Measurements from ENCODE around the gene MDN1. TPM values are rescaled to one million over a fixed set of nuclear protein-coding genes. Genes with fewer than 3 reads are reported as not detected.

The MDN1 gene
- total and polyA plus RNA-seq, 2 of the 8 experiments (the other 6 are each of a cell fraction or from before 2014, with no cell fraction given) = 53.5 to 179 TPM

DNA sequence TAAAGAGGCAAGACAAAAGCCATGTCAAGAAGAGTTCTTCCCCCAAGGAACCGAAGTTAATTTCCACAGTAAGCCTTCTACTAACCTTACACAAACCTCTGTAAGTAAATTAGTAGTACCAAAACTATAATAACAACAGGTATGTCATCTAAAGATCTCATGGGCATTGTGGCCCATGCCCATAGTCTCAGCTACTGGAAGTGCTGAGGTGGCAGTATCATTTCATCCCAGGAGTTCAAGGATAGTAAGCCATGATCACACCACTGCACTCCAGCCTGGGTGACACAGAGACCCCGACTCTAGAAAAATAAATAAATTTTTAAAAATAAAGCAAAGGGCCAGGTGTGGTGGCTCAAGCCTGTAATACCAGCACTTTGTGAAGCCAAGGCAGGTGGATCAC is 29.2 kb downstream of the MDN1 start:
- TF ChIP-seq SRF (IDR thresholded peaks at IDR 0.05; ENCODE audit: low read depth, low read length) = no peak
- TF ChIP-seq, protein P1, sequence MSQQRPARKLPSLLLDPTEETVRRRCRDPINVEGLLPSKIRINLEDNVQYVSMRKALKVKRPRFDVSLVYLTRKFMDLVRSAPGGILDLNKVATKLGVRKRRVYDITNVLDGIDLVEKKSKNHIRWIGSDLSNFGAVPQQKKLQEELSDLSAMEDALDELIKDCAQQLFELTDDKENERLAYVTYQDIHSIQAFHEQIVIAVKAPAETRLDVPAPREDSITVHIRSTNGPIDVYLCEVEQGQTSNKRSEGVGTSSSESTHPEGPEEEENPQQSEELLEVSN (IDR thresholded peaks at IDR 0.05) = no peak
- TF ChIP-seq POLR2AphosphoS5 (IDR thresholded peaks at IDR 0.05; ENCODE audit: low read depth, low read length) = no peak
- no peak for TF ChIP-seq CREB1 (IDR thresholded peaks at IDR 0.05)
- TF ChIP-seq TCF12 (IDR thresholded peaks at IDR 0.05; ENCODE audit: low read depth, low read length) = no peak
- TF ChIP-seq NRF1 (IDR thresholded peaks at IDR 0.05; ENCODE audit: low read depth, low read length) = no peak
- TF ChIP-seq HDAC6 (IDR thresholded peaks at IDR 0.05; ENCODE audit: low read depth, low read length) = no peak
- TF ChIP-seq RBBP5 (IDR thresholded peaks at IDR 0.05; ENCODE audit: borderline replicate concordance, low read depth, low read length) = no peak

More for the DNA sequence above, 29.2 kb downstream of the MDN1 start:
- no peak overlapping the region for H2AFZ ChIP-seq (ENCODE audit: low read length)
- no peak overlapping the region for H3K14ac ChIP-seq (ENCODE audit: insufficient read length)
- no peak overlapping the region for H2BK12ac ChIP-seq (ENCODE audit: low read depth, low read length)
- no peaks in the 10 kb centered on the region for H3K9me3 ChIP-seq (ENCODE audit: insufficient read depth in 2 of 2, low read depth in 1 of 2, low read length in 1 of 2)
- H2BK15ac ChIP-seq (ENCODE audit: low read length) = no peak overlapping the region
- H3K27me3 ChIP-seq (replicated peaks in 1 of 4; ENCODE audit: control insufficient read depth in 3 of 4, extremely low read depth in 1 of 4, insufficient read depth in 3 of 4, low read length in 3 of 4) = peaks cover 0 to 2% (median 0%) of the 10 kb centered on the region in 4 experiments; a peak in 1 of 7 replicates
- H3K23me2 ChIP-seq (ENCODE audit: low read depth, low read length) = no peaks in the 10 kb centered on the region
- H3K9ac ChIP-seq (replicated peaks in 1 of 4; ENCODE audit: extremely low read depth in 1 of 4, low read depth in 3 of 4, low read length in 3 of 4) = no peak overlapping the region
- H4K8ac ChIP-seq (ENCODE audit: extremely low read depth, insufficient read depth, low read length) = no peak overlapping the region
- no peak overlapping the region for H3K4me3 ChIP-seq (ENCODE audit: extremely low read depth in 1 of 4, insufficient read depth in 2 of 4, low read depth in 3 of 4, low read length in 4 of 4)
- no peak overlapping the region for H3K4me2 ChIP-seq (ENCODE audit: insufficient read depth in 1 of 2, low read depth in 2 of 2, low read length in 2 of 2)
- no peak overlapping the region for H3K23ac ChIP-seq (ENCODE audit: insufficient read length)
- no peak overlapping the region for H4K91ac ChIP-seq (replicated peaks; ENCODE audit: insufficient read length, low read length)
- H3K56ac ChIP-seq (replicated peaks; ENCODE audit: insufficient read length, low read depth, low read length) = no peak overlapping the region
- no peak overlapping the region for H2BK5ac ChIP-seq (ENCODE audit: low read depth, low read length)
- no peak overlapping the region for H2BK20ac ChIP-seq (ENCODE audit: low read length)
- H2BK120ac ChIP-seq (replicated peaks; ENCODE audit: low read depth, low read length) = no peak overlapping the region
- peaks cover 0 to 8% of the 10 kb centered on the region in 2 experiments for H4K20me1 ChIP-seq (replicated peaks in 1 of 2; ENCODE audit: control insufficient read depth in 1 of 2, insufficient read depth in 2 of 2, low read length in 2 of 2)
- no peak overlapping the region for H4K5ac ChIP-seq (ENCODE audit: insufficient read length, low read depth, low read length)
- H3K4me1 ChIP-seq (replicated peaks in 1 of 4; ENCODE audit: control insufficient read depth in 3 of 4, insufficient read depth in 4 of 4, low read length in 3 of 4) = peaks cover 0 to 3% (median 0%) of the 10 kb centered on the region in 4 experiments; a peak in 2 of 7 replicates
- no peak for DNase-seq (ENCODE audit: low read depth in 1 of 2, low spot score in 2 of 2)
- peaks cover 3% of the 10 kb centered on the region; the same call in 1 of the 2 replicates for H3K79me1 ChIP-seq (ENCODE audit: low read depth, low read length)
- H3K36me3 ChIP-seq (ENCODE audit: control insufficient read depth in 2 of 4, insufficient read depth in 4 of 4, low read length in 3 of 4) = peaks cover 23 to 86% (median 65%) of the 10 kb centered on the region in 4 experiments
- FAIRE-seq = no peak
- 95% methylated on average over 2 of the region's 2 CpGs; no CpG with 5 or more reads in 1 of the 2 experiments for WGBS, 2 experiments (ENCODE audit: extremely low coverage in 1 of 2, insufficient coverage in 1 of 2, insufficient read length in 1 of 2, insufficient replicate concordance in 2 of 2, low coverage in 1 of 2, low lambda C conversion rate in 2 of 2, missing lambda C conversion rate in 1 of 2)
- H3K4ac ChIP-seq (replicated peaks; ENCODE audit: insufficient read length, low read depth, low read length) = no peak overlapping the region
- POLR2A ChIA-PET (ENCODE audit: partially characterized antibody) = interaction anchor here (0.7 kb wide), 1 partner anchor 20 kb away, joined by 3 read pairs; no protein-coding TSS in a partner anchor
- H2AK5ac ChIP-seq (ENCODE audit: low read depth, low read length) = no peak overlapping the region
- peaks cover 0 to 30% of the 10 kb centered on the region in 2 experiments; a peak in 2 of 4 replicates for H3K79me2 ChIP-seq (ENCODE audit: control insufficient read depth in 1 of 2, insufficient read depth in 2 of 2, low read length in 2 of 2)
- CTCF ChIA-PET (ENCODE audit: partially characterized antibody) = interaction anchor here (0.7 to 2.0 kb wide), 3 partner anchors 18 to 30 kb away, joined by 3 to 6 read pairs (median 4); no protein-coding TSS in a partner anchor
- H3K27ac ChIP-seq (ENCODE audit: low read depth, low read length) = no peak overlapping the region
- no peak overlapping the region for H3K18ac ChIP-seq (ENCODE audit: extremely low read depth, low read length)
